HAP-1 (cell line): Measurements from ENCODE around the gene SV2C.

ENCODE experiments used
- DNase-seq, 2 experiments: peaks; one replicate each; pipeline ENCODE4 v3.0.0-alpha.2; 2016 to 2020; ENCODE audit warnings: low spot score in 2 of 2
- H3K27me3 ChIP-seq: fragments of 250-450 bp; sonication (Bioruptor Pico); 2 replicates; pipeline ENCODE4 v1.5.1; 2020; ENCODE audit warnings: low read depth, mild to moderate bottlenecking, moderate library complexity
- H3K36me3 ChIP-seq: fragments of 250-450 bp; sonication (Bioruptor Pico); replicated peaks from 2 replicates; pipeline ENCODE4 v1.5.1; 2020; ENCODE audit warnings: mild to moderate bottlenecking
- H3K4me1 ChIP-seq: fragments of 250-450 bp; sonication (Bioruptor Pico); 2 replicates; pipeline ENCODE4 v1.5.1; 2020; ENCODE audit warnings: mild to moderate bottlenecking
- H3K4me3 ChIP-seq: fragments of 250-450 bp; sonication (Bioruptor Pico); 2 replicates; pipeline ENCODE4 v1.5.1; 2020; ENCODE audit warnings: mild to moderate bottlenecking, moderate library complexity
- H3K9me3 ChIP-seq: fragments of 250-450 bp; sonication (Bioruptor Pico); 2 replicates; pipeline ENCODE4 v1.5.1; 2020; ENCODE audit warnings: mild to moderate bottlenecking, moderate library complexity
- in situ Hi-C: fragments of 300-500 bp; cut with MboI; formaldehyde crosslinking; loops from 3 replicates; pipeline ENCODE4 v1.14.3; 2020; ENCODE audit warnings: low sequenced_read_pairs, inconsistent platforms, mixed read lengths

The SV2C gene

DNA sequence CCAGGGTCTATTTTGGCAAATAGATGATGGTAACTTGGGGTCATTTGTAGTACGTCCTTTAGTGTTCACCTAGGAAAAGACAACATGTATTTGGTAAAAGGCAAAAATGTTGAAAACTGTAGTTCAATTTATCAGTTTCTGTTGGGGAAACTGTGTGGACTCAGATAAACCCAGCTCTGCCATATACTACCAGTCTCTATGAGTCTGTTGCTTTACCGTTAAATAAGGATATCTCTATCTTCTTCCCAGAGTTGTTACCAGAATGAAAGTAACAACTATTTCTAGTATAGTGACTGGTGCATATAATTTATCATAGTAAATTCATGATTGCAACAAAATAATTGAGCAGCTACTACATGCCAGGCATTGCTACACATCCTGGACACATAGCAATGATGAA, 316.1 kb downstream of the SV2C start:
- peaks cover 1% of the 10 kb centered on the region for H3K4me1 ChIP-seq
- no peak for DNase-seq
- H3K9me3 ChIP-seq = no peaks in the 10 kb centered on the region
- H3K27me3 ChIP-seq = 0 out of 2 replicates have a peak, but pooled peaks cover 3% of the 10 kb centered on the region
- in situ Hi-C loops = no loop called here
- H3K4me3 ChIP-seq = no peak overlapping the region
- no peaks in the 10 kb centered on the region for H3K36me3 ChIP-seq

- no peak overlapping the region for H3K4me3 ChIP-seq
- H3K36me3 ChIP-seq = no peaks in the 10 kb centered on the region
- in situ Hi-C loops = loop anchor here (10.0 kb wide), 1 partner anchor 144 kb away; no protein-coding TSS in a partner anchor
- H3K9me3 ChIP-seq = no peaks in the 10 kb centered on the region
- peaks cover 5% of the 10 kb centered on the region for H3K4me1 ChIP-seq
- 0 out of 2 replicates have a peak, but pooled peaks cover 3% of the 10 kb centered on the region for H3K27me3 ChIP-seq
- no peak for DNase-seq
Observed at GRCh38 chr5:76400466-76400865, 317.3 kb downstream of the SV2C start.

DNA sequence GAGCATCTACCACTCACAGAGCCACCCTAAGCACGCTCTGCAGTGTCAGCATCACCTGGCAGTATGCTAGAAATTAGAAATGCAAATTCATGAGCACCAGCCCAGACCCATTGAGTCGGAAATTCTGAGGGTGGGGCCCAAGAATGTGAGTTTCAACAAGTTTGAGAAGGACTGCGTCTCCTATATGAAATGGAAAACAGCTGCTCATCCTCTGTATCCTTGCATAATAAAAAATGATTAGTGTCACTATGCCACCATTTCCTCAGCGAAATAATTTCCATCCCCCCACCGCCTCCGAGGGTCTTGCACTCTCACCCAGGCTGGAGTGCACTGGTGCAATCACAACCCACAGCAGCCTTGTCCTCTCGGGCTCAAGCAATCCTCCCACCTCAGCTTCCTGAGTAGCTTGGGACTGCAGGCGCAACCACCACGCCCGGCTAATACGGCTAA, 318.6 kb downstream of the SV2C start:
- H3K4me1 ChIP-seq = peaks cover 5% of the 10 kb centered on the region
- no peaks in the 10 kb centered on the region for H3K36me3 ChIP-seq
- in situ Hi-C loops = loop anchor here (10.0 kb wide), 1 partner anchor 143 kb away; no protein-coding TSS in a partner anchor
- 0 out of 2 replicates have a peak, but pooled peaks cover 3% of the 10 kb centered on the region for H3K27me3 ChIP-seq
- peak overlapping the region; percentile 61; the same call in 1 of the 2 replicates for H3K4me3 ChIP-seq
- no peak for DNase-seq
- no peaks in the 10 kb centered on the region for H3K9me3 ChIP-seq

DNA sequence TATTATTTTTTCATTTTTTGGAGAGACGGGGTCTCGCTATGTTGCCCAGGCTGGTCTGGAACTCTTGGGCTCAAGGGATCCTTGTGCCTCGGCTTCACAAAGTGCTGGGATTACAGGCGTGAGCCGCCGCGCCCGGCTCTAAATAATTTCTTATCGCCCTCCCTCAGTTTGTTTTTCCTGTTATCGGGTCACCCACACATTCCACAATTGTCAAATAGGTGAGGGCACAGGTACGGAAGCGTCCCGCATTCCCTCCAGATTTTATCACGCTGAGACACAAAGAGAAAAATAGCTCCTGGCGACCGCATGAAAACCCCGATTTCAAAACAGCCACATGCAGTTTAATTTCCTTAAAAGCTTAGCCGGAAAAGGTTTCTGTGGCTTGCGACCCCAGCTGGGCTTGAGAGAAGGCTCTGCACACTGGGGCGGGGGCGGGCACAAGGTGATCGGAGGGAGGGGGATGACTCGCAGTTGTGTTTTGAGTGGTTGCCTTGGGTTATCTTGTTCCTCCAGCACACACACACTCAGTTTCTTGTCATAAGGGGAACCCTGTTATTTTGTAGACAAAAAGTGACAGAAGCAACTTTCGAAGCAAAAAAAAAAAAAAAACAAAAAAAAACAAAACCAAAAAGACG, 319.2 kb downstream of the SV2C start:
- in situ Hi-C loops = loop anchor here (10.0 kb wide), 1 partner anchor 142 kb away; no protein-coding TSS in a partner anchor
- peak; percentile 59 to 72 for DNase-seq
- peak overlapping the region; percentile 61 for H3K4me3 ChIP-seq
- peaks cover 5% of the 10 kb centered on the region for H3K4me1 ChIP-seq
- H3K9me3 ChIP-seq = no peaks in the 10 kb centered on the region
- H3K27me3 ChIP-seq = 0 out of 2 replicates have a peak, but pooled peaks cover 3% of the 10 kb centered on the region
- H3K36me3 ChIP-seq = no peaks in the 10 kb centered on the region

- H3K4me3 ChIP-seq = peak within 1 kb of the TSS; percentile 61
- DNase-seq = peak; percentile 78 to 86
- in situ Hi-C loops = loop anchor here (10.0 kb wide), 1 partner anchor 142 kb away; no protein-coding TSS in a partner anchor
- peaks cover 5% of the 10 kb centered on the region for H3K4me1 ChIP-seq
- no peaks in the 10 kb centered on the region for H3K9me3 ChIP-seq
- 0 out of 2 replicates have a peak, but pooled peaks cover 3% of the 10 kb centered on the region for H3K27me3 ChIP-seq
- H3K36me3 ChIP-seq = no peaks in the 10 kb centered on the region
Observed at GRCh38 chr5:76402886-76403765, 319.9 kb downstream of the SV2C start, which contains the start of gene IQGAP2. IQGAP2 (plus strand) TSS chr5:76403285; CDS start chr5:76403546, 261 bp downstream.
